Mesenchymal stem cell (in vitro differentiated cells and primary cell): ENCODE measurements around the gene KMT2A.
A peak's percentile ranks its signal among the peaks of the same experiment; 100 is the strongest.

Experiments
- DNase-seq: peaks from one replicate; pipeline ENCODE4 v3.0.0-alpha.2; 2013
- H2AFZ ChIP-seq: one replicate; pipeline ENCODE4 v1.6.1; 2013; ENCODE audit warnings: low read depth, mild to moderate bottlenecking, control low read depth, inconsistent platforms, low read length, moderate library complexity
- H2AK5ac ChIP-seq: 2 replicates; pipeline ENCODE4 v1.6.1; 2013; ENCODE audit warnings: low read length, moderate library complexity, mild to moderate bottlenecking, inconsistent platforms; ENCODE audit not compliant: severe bottlenecking
- H2BK120ac ChIP-seq: one replicate; pipeline ENCODE4 v1.6.1; 2013; ENCODE audit warnings: low read depth, mild to moderate bottlenecking, inconsistent platforms, low read length, moderate library complexity
- H2BK12ac ChIP-seq, 2 experiments: one replicate each; pipeline ENCODE4 v1.6.1; 2013; ENCODE audit warnings: inconsistent platforms in 2 of 2, low read length in 2 of 2, mild to moderate bottlenecking in 2 of 2, moderate library complexity in 2 of 2, control low read depth in 1 of 2
- H2BK15ac ChIP-seq: one replicate; pipeline ENCODE4 v1.6.1; 2013; ENCODE audit warnings: mild to moderate bottlenecking, low read depth, inconsistent platforms; ENCODE audit not compliant: poor library complexity, severe bottlenecking
- H2BK5ac ChIP-seq: 2 replicates; pipeline ENCODE4 v1.6.1; 2013; ENCODE audit warnings: low read depth, mild to moderate bottlenecking, low read length, control low read depth, inconsistent platforms; ENCODE audit not compliant: poor library complexity, severe bottlenecking
- H3K14ac ChIP-seq, 2 experiments: one replicate each; pipeline ENCODE4 v1.6.1; 2013; ENCODE audit warnings: inconsistent platforms in 2 of 2, low read length in 2 of 2, control low read depth in 1 of 2, mild to moderate bottlenecking in 1 of 2, moderate library complexity in 1 of 2
- H3K18ac ChIP-seq, 2 experiments: one replicate each; pipeline ENCODE4 v1.6.1; 2013; ENCODE audit warnings: inconsistent platforms in 2 of 2, low read length in 2 of 2, control low read depth in 1 of 2, low read depth in 1 of 2, mild to moderate bottlenecking in 1 of 2
- H3K23ac ChIP-seq, 2 experiments: one replicate each; pipeline ENCODE4 v1.6.1; 2013; ENCODE audit warnings: inconsistent platforms in 2 of 2, low read length in 2 of 2, mild to moderate bottlenecking in 2 of 2, moderate library complexity in 2 of 2, control low read depth in 1 of 2
- H3K27ac ChIP-seq: 2 replicates; pipeline ENCODE4 v1.5.1; 2013; ENCODE audit warnings: mild to moderate bottlenecking, moderate library complexity, low read length, control low read depth, inconsistent platforms; ENCODE audit not compliant: poor library complexity, severe bottlenecking
- H3K27me3 ChIP-seq, 2 experiments: 2 replicates each; pipeline versions ENCODE4 v1.6.1 to v1.7.0; 2013; ENCODE audit warnings: low read length in 2 of 2, mild to moderate bottlenecking in 2 of 2, moderate library complexity in 2 of 2, control low read depth in 1 of 2, inconsistent platforms in 1 of 2; ENCODE audit not compliant: control insufficient read depth in 1 of 2, insufficient read depth in 1 of 2
- H3K36me3 ChIP-seq, 2 experiments: 2 replicates each; pipeline versions ENCODE4 v1.6.1 to v1.7.0; 2013; ENCODE audit warnings: low read length in 2 of 2, control low read depth in 1 of 2, inconsistent platforms in 1 of 2, low read depth in 1 of 2, mild to moderate bottlenecking in 1 of 2; ENCODE audit not compliant: insufficient read depth in 2 of 2, control insufficient read depth in 1 of 2
- H3K4ac ChIP-seq, 2 experiments: one replicate each; pipeline ENCODE4 v1.6.1; 2013; ENCODE audit warnings: inconsistent platforms in 2 of 2, low read length in 2 of 2, mild to moderate bottlenecking in 2 of 2, moderate library complexity in 2 of 2, control low read depth in 1 of 2, low read depth in 1 of 2
- H3K4me1 ChIP-seq: 2 replicates; pipeline ENCODE4 v1.6.1; 2013; ENCODE audit warnings: low read depth, low read length, control low read depth; ENCODE audit not compliant: control insufficient read depth, insufficient read depth
- H3K4me2 ChIP-seq: 2 replicates; pipeline ENCODE4 v1.6.1; 2013; ENCODE audit warnings: low read length, mild to moderate bottlenecking, inconsistent platforms; ENCODE audit not compliant: poor library complexity, severe bottlenecking
- H3K4me3 ChIP-seq, 2 experiments: 2 replicates each; pipeline versions ENCODE4 v1.5.1 to v1.7.0; 2013; ENCODE audit warnings: low read length in 2 of 2, mild to moderate bottlenecking in 2 of 2, control low read depth in 1 of 2, low read depth in 1 of 2; ENCODE audit not compliant: insufficient read depth in 1 of 2
- H3K79me1 ChIP-seq: replicated peaks from 2 replicates; pipeline ENCODE4 v1.6.1; 2013; ENCODE audit warnings: mild to moderate bottlenecking, control low read depth, low read length, inconsistent platforms; ENCODE audit not compliant: poor library complexity, severe bottlenecking
- H3K9ac ChIP-seq: 2 replicates; pipeline ENCODE4 v1.7.0; 2013; ENCODE audit warnings: mild to moderate bottlenecking, low read length, moderate library complexity
- H3K9me3 ChIP-seq: 2 replicates; pipeline ENCODE4 v1.7.0; 2013; ENCODE audit warnings: mild to moderate bottlenecking, low read length; ENCODE audit not compliant: control insufficient read depth
- H4K8ac ChIP-seq: one replicate; pipeline ENCODE4 v1.6.1; 2013; ENCODE audit warnings: inconsistent platforms, mild to moderate bottlenecking, low read length, moderate library complexity
- H4K91ac ChIP-seq: one replicate; pipeline ENCODE4 v1.6.1; 2013; ENCODE audit warnings: mild to moderate bottlenecking, low read length, inconsistent platforms
- WGBS: methylation state at CpG from one replicate; pipeline ENCODE4 v1.1.7; 2013; ENCODE audit warnings: mixed read lengths; 5-methylcytosine and 5-hydroxymethylcytosine counted together

Gene KMT2A

DNA sequence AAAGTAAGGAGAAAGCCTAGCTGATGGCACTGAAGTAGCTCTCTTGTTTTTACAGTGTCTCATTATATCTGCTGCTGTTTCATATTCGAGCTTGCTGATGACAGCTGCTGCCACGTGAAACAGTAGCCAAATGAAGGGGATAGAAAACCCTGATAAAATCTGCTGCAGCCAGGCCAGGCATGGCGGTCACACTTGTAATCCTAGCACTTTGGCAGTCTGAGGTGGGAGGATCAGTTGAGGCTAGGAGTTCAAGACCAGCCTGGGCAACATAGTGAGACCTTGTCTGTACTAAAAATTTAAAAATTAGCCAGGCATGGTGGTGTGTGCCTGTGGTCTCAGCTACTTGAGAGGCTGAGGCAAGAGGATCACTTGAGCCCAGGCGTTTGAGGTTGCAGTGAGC lies 116.0 kb downstream of the KMT2A start:
- Histone ChIP-seq H4K91ac (no peak overlapping the region), H2BK5ac (no peak overlapping the region), H3K9me3 (no peaks in the 10 kb centered on the region), H2BK120ac (no peak overlapping the region), H3K4ac (no peak overlapping the region), H3K14ac (no peak overlapping the region), H3K18ac (no peak overlapping the region), H2BK15ac (no peak overlapping the region), H2AK5ac (no peak overlapping the region), H4K8ac (no peak overlapping the region), H3K23ac (no peak overlapping the region), H2AFZ (no peak overlapping the region), H3K79me1 (no peaks in the 10 kb centered on the region), H2BK12ac (no peak overlapping the region), H3K4me1 (no peaks in the 10 kb centered on the region), H3K27me3 (no peaks in the 10 kb centered on the region), H3K9ac (no peak overlapping the region), H3K4me2 (no peak overlapping the region), H3K36me3 (peaks cover 34 to 64% of the 10 kb centered on the region in 2 experiments), H3K27ac (no peak overlapping the region), H3K4me3 (no peak overlapping the region)
- 98% methylated on average over 4 of the region's 4 CpGs for WGBS
- no peak for DNase-seq

DNA sequence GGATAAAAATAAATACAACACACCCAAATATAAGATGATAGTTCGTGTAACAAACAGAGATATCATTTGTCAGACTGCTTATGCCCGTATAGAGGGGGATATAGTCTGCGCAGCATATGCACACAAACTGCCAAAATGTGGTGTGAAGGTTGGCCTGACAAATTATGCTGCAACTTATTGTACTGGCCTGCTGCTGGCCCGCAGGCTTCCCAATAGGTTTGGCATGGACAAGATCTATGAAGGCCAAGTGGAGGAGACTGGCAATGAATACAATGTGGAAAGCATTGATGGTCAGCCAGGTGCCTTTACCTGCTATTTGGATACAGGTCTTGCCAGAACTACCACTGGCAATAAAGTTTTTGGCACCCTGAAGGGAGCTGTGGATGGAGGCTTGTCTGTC lies 124.5 kb downstream of the KMT2A start:
- Histone ChIP-seq H2BK120ac (no peak overlapping the region), H2BK15ac (no peak overlapping the region), H3K4ac (no peak overlapping the region), H2BK5ac (no peak overlapping the region), H3K27ac (no peak overlapping the region), H3K4me1 (peaks cover 2% of the 10 kb centered on the region), H3K18ac (no peak overlapping the region), H3K27me3 (no peaks in the 10 kb centered on the region), H4K91ac (no peak overlapping the region), H2AFZ (no peak overlapping the region), H2BK12ac (no peak overlapping the region), H3K79me1 (peaks cover 10% of the 10 kb centered on the region), H3K23ac (no peak overlapping the region), H3K36me3 (peaks cover 14 to 50% of the 10 kb centered on the region in 2 experiments), H3K9ac (no peak overlapping the region), H3K9me3 (no peaks in the 10 kb centered on the region), H3K14ac (no peak overlapping the region), H3K4me3 (no peak overlapping the region), H4K8ac (no peak overlapping the region), H3K4me2 (no peak overlapping the region), H2AK5ac (no peak overlapping the region)
- DNase-seq, result no peak
- 83% methylated on average over 4 of the region's 4 CpGs for WGBS

DNA sequence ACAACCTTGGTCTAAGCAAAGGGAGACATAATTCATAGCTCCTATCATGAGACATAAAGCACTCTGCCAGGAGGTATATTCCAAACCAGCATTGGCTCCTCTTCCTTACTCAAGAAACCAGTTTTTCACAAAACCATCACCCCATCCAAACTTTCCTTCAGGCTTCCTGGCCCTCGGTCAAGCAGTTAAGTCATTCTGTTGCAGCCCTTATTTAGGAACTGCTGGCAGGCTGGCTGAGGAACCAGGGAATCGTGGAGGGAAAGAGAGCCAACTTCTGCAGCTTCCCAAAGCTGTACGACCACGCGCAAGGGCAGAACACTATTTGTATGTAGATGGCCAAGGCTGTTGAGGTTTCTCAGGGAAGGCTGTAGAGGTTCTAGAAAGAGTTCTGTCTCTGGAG lies 128.8 kb downstream of the KMT2A start:
- H3K9me3 ChIP-seq, result no peaks in the 10 kb centered on the region
- no peak overlapping the region for H2BK12ac ChIP-seq
- H3K4me1 ChIP-seq, result peaks cover 2% of the 10 kb centered on the region
- H2AFZ ChIP-seq, result no peak overlapping the region
- no peak overlapping the region for H3K23ac ChIP-seq
- H2BK5ac ChIP-seq, result no peak overlapping the region
- H3K4ac ChIP-seq, result no peak overlapping the region
- no peak overlapping the region for H3K27ac ChIP-seq
- peak overlapping the region; percentile 35 for H2AK5ac ChIP-seq
- H3K9ac ChIP-seq, result peak overlapping the region; percentile 93
- no peak overlapping the region for H3K18ac ChIP-seq
- no peak for DNase-seq
- H2BK15ac ChIP-seq, result no peak overlapping the region
- H4K8ac ChIP-seq, result no peak overlapping the region
- 66% methylated on average over 3 of the region's 5 CpGs for WGBS
- no peak overlapping the region for H4K91ac ChIP-seq
- peaks cover 2 to 22% of the 10 kb centered on the region in 2 experiments for H3K36me3 ChIP-seq
- no peak overlapping the region for H2BK120ac ChIP-seq
- H3K4me3 ChIP-seq, result peak overlapping the region in 1 of 2 experiments; percentile 81
- H3K14ac ChIP-seq, result no peak overlapping the region
- H3K27me3 ChIP-seq, result no peaks in the 10 kb centered on the region
- peaks cover 10% of the 10 kb centered on the region for H3K79me1 ChIP-seq
- H3K4me2 ChIP-seq, result no peak overlapping the region

DNA sequence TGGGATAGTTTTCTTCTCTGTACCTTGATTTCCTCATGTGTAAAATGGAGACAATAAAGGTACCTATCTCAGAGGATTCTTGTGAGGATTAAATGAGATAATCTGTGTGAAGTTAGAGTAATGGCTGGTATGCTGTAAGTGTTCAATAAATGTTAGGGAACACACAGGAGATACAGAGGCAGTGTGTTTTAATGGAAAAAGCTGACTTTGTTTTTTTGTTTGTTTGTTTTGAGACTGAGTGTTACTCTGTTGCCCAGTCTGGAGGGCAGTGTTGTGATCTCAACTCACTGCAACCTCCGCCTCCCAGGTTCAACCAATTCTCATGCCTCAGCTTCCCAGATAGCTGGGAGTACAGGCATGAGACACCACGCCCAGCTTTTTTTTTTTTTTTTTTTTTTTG lies 133.4 kb downstream of the KMT2A start:
- Histone ChIP-seq H2AK5ac (no peak overlapping the region), H3K27me3 (no peaks in the 10 kb centered on the region), H3K18ac (no peak overlapping the region), H4K8ac (no peak overlapping the region), H3K23ac (no peak overlapping the region), H3K79me1 (peaks cover 4% of the 10 kb centered on the region), H2BK120ac (no peak overlapping the region), H2AFZ (no peak overlapping the region), H3K4me3 (no peak overlapping the region), H2BK5ac (no peak overlapping the region), H2BK15ac (no peak overlapping the region), H3K4me2 (no peak overlapping the region), H2BK12ac (no peak overlapping the region), H3K9ac (no peak overlapping the region), H3K4me1 (peaks cover 5% of the 10 kb centered on the region), H3K9me3 (no peaks in the 10 kb centered on the region), H3K4ac (no peak overlapping the region), H4K91ac (no peak overlapping the region), H3K27ac (no peak overlapping the region), H3K14ac (no peak overlapping the region), H3K36me3 (peaks cover 0 to 6% of the 10 kb centered on the region in 2 experiments)
- WGBS, result 79% methylated on average over 2 of the region's 2 CpGs
- no peak for DNase-seq
